NT2/D1 (cell line): ENCODE data around the gene VSNL1.

ENCODE experiments used
- DNase-seq: peaks from one replicate; pipeline ENCODE4 v3.0.0-alpha.2; 2011; ENCODE audit warnings: low read depth, low spot score
- H3K27me3 ChIP-seq: 2 replicates; pipeline ENCODE4 v1.6.0; 2011; ENCODE audit warnings: mild to moderate bottlenecking; ENCODE audit not compliant: insufficient read length, insufficient read depth
- H3K36me3 ChIP-seq: 2 replicates; pipeline ENCODE4 v1.6.1; 2011; ENCODE audit warnings: mild to moderate bottlenecking, low read length, mixed read lengths; ENCODE audit not compliant: insufficient read depth, insufficient read length
- H3K4me1 ChIP-seq: 2 replicates; pipeline ENCODE4 v1.5.1; 2011; ENCODE audit not compliant: insufficient read depth, insufficient read length
- H3K4me3 ChIP-seq: 2 replicates; pipeline ENCODE4 v1.5.1; 2011; ENCODE audit warnings: low read depth; ENCODE audit not compliant: insufficient read length
- H3K9ac ChIP-seq: 2 replicates; pipeline ENCODE4 v1.6.0; 2011; ENCODE audit warnings: low read depth; ENCODE audit not compliant: insufficient read length
- H3K9me3 ChIP-seq: 2 replicates; pipeline ENCODE4 v1.5.1; 2011; ENCODE audit warnings: mild to moderate bottlenecking, low read length; ENCODE audit not compliant: insufficient read depth
- SUZ12 ChIP-seq: IDR thresholded peaks from 2 replicates; pipeline ENCODE4 v1.6.1; 2011; ENCODE audit not compliant: insufficient read length, insufficient read depth; ENCODE audit errors: extremely low read depth
- YY1 ChIP-seq: IDR thresholded peaks from 2 replicates; pipeline ENCODE4 v1.6.1; 2011; ENCODE audit not compliant: insufficient read length, insufficient read depth
- ZNF274 ChIP-seq: IDR thresholded peaks from 2 replicates; pipeline ENCODE4 v1.6.1; 2011; ENCODE audit warnings: mild to moderate bottlenecking, low read depth, low read length

The VSNL1 gene

GRCh38 chr2:17604050-17604449 is 63.6 kb downstream of the VSNL1 start:
- Histone ChIP-seq H3K4me3 (no peak overlapping the region), H3K27me3 (no peaks in the 10 kb centered on the region), H3K9ac (no peak overlapping the region), H3K4me1 (no peaks in the 10 kb centered on the region), H3K36me3 (no peaks in the 10 kb centered on the region), H3K9me3 (peaks cover 11% of the 10 kb centered on the region; the same call in 1 of the 2 replicates)
- TF ChIP-seq SUZ12 (no peak), ZNF274 (no peak), YY1 (no peak)
- no peak for DNase-seq

GRCh38 chr2:17605696-17606095 is 65.2 kb downstream of the VSNL1 start:
- Histone ChIP-seq H3K9me3 (peaks cover 11% of the 10 kb centered on the region; the same call in 1 of the 2 replicates), H3K9ac (no peak overlapping the region), H3K4me1 (no peaks in the 10 kb centered on the region), H3K27me3 (no peaks in the 10 kb centered on the region), H3K36me3 (no peaks in the 10 kb centered on the region), H3K4me3 (no peak overlapping the region)
- TF ChIP-seq SUZ12: no peak
- TF ChIP-seq ZNF274: no peak
- TF ChIP-seq YY1: no peak
- DNase-seq: no peak

- H3K9ac ChIP-seq: no peak overlapping the region
- no peaks in the 10 kb centered on the region for H3K27me3 ChIP-seq
- TF ChIP-seq ZNF274: no peak
- TF ChIP-seq SUZ12: no peak
- no peak for TF ChIP-seq YY1
- peaks cover 11% of the 10 kb centered on the region; the same call in 1 of the 2 replicates for H3K9me3 ChIP-seq
- H3K36me3 ChIP-seq: no peaks in the 10 kb centered on the region
- no peak overlapping the region for H3K4me3 ChIP-seq
- DNase-seq: no peak
- H3K4me1 ChIP-seq: no peaks in the 10 kb centered on the region
Observed at GRCh38 chr2:17606851-17607250, 66.4 kb downstream of the VSNL1 start.

- Histone ChIP-seq H3K27me3 (no peaks in the 10 kb centered on the region), H3K4me3 (no peak overlapping the region), H3K9me3 (peaks cover 11% of the 10 kb centered on the region; the same call in 1 of the 2 replicates), H3K4me1 (no peaks in the 10 kb centered on the region), H3K9ac (no peak overlapping the region), H3K36me3 (no peaks in the 10 kb centered on the region)
- TF ChIP-seq SUZ12 (no peak), ZNF274 (no peak), YY1 (no peak)
- DNase-seq: no peak
Observed at GRCh38 chr2:17607379-17607778, 66.9 kb downstream of the VSNL1 start.

GRCh38 chr2:17608251-17608650 is 67.8 kb downstream of the VSNL1 start:
- Histone ChIP-seq H3K9ac (no peak overlapping the region), H3K36me3 (no peaks in the 10 kb centered on the region), H3K4me3 (no peak overlapping the region), H3K27me3 (no peaks in the 10 kb centered on the region), H3K9me3 (peaks cover 11% of the 10 kb centered on the region; the same call in 1 of the 2 replicates), H3K4me1 (no peaks in the 10 kb centered on the region)
- no peak for DNase-seq
- TF ChIP-seq ZNF274: no peak
- no peak for TF ChIP-seq YY1
- no peak for TF ChIP-seq SUZ12

- Histone ChIP-seq H3K9ac (no peak overlapping the region), H3K9me3 (peaks cover 3% of the 10 kb centered on the region; the same call in 1 of the 2 replicates), H3K4me1 (peaks cover 2% of the 10 kb centered on the region), H3K27me3 (no peaks in the 10 kb centered on the region), H3K4me3 (no peak overlapping the region), H3K36me3 (no peaks in the 10 kb centered on the region)
- TF ChIP-seq ZNF274 (no peak), YY1 (no peak), SUZ12 (no peak)
- DNase-seq: no peak
Observed at GRCh38 chr2:17610521-17610920, 70.0 kb downstream of the VSNL1 start.

- H3K9me3 ChIP-seq: no peaks in the 10 kb centered on the region
- H3K36me3 ChIP-seq: no peaks in the 10 kb centered on the region
- TF ChIP-seq ZNF274: no peak
- TF ChIP-seq SUZ12: no peak
- TF ChIP-seq YY1: no peak
- no peak overlapping the region for H3K9ac ChIP-seq
- H3K4me1 ChIP-seq: peaks cover 2% of the 10 kb centered on the region
- no peak overlapping the region for H3K4me3 ChIP-seq
- DNase-seq: no peak
- H3K27me3 ChIP-seq: no peaks in the 10 kb centered on the region
Observed at GRCh38 chr2:17611036-17611435, 70.5 kb downstream of the VSNL1 start.
